PC-9 (cell line): ENCODE data around the gene APPL1.

Source experiments
- EZH2 ChIP-seq: fragments of 200-600 bp; sonication (generic); IDR thresholded peaks from 2 replicates; pipeline ENCODE4 v1.8.0; 2017; ENCODE audit warnings: antibody characterized with exemption, low read depth
- TF ChIP-seq, protein P1 (sequence below): fragments of 200-600 bp; sonication (generic); conservative IDR thresholded peaks from 2 replicates; pipeline ENCODE4 v1.6.1; 2017; ENCODE audit warnings: mixed run types, antibody characterized with exemption, mild to moderate bottlenecking, moderate library complexity

DNA sequence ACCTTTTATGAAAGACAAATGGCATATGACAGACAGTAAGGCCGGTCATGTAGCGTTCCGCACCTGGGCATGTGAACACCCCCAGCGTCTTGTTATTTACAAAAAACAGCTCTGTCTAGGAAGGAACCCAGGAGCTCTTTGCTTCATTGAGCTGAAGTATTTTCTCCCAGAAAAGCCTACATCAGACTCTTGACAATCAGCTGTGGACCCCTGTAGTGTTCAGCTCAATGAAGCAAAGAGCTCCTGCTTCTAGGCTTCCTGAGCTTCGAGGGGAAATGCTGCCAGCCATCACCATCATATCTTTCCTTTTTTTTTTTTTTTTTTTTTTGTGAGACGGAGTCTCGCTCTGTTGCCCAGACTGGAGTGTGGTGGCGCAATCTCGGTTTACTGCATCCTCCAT lies 60.9 kb downstream of the APPL1 start:
- no peak for TF ChIP-seq EZH2
- TF ChIP-seq, protein P1, sequence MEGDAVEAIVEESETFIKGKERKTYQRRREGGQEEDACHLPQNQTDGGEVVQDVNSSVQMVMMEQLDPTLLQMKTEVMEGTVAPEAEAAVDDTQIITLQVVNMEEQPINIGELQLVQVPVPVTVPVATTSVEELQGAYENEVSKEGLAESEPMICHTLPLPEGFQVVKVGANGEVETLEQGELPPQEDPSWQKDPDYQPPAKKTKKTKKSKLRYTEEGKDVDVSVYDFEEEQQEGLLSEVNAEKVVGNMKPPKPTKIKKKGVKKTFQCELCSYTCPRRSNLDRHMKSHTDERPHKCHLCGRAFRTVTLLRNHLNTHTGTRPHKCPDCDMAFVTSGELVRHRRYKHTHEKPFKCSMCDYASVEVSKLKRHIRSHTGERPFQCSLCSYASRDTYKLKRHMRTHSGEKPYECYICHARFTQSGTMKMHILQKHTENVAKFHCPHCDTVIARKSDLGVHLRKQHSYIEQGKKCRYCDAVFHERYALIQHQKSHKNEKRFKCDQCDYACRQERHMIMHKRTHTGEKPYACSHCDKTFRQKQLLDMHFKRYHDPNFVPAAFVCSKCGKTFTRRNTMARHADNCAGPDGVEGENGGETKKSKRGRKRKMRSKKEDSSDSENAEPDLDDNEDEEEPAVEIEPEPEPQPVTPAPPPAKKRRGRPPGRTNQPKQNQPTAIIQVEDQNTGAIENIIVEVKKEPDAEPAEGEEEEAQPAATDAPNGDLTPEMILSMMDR, result no peak
